Immature natural killer cell (primary cell): ENCODE measurements around the gene FRMD3. TPM values are rescaled to one million over a fixed set of nuclear protein-coding genes. Genes with fewer than 3 reads are reported as not detected.

Experiments used
- DNase-seq, 3 donors: peaks; one replicate each; pipeline ENCODE4 v3.0.0; 2022; ENCODE audit warnings: mixed read lengths in 1 of 3
- H3K27ac Mint-ChIP-seq, 6 donors: one replicate each; pipeline ENCODE4 v1.8.0; 2020; ENCODE audit warnings: mixed read lengths in 6 of 6, mild to moderate bottlenecking in 5 of 6, inconsistent platforms in 4 of 6, moderate library complexity in 3 of 6
- H3K27me3 Mint-ChIP-seq, 3 donors: one replicate each; pipeline ENCODE4 v1.8.0; 2020 to 2021; ENCODE audit warnings: low read depth in 3 of 3, mild to moderate bottlenecking in 3 of 3, mixed read lengths in 3 of 3, moderate library complexity in 3 of 3, inconsistent platforms in 1 of 3
- H3K36me3 Mint-ChIP-seq, 3 donors: one replicate each; pipeline ENCODE4 v1.8.0; 2020; ENCODE audit warnings: mixed read lengths in 3 of 3, inconsistent platforms in 2 of 3, mild to moderate bottlenecking in 2 of 3
- H3K4me1 Mint-ChIP-seq, 2 donors: one replicate each; pipeline ENCODE4 v1.8.0; 2020; ENCODE audit warnings: inconsistent platforms in 2 of 2, mild to moderate bottlenecking in 2 of 2, mixed read lengths in 2 of 2, moderate library complexity in 1 of 2
- H3K4me3 Mint-ChIP-seq, 5 donors: one replicate each; pipeline ENCODE4 v1.8.0; 2020; ENCODE audit warnings: mild to moderate bottlenecking in 5 of 5, mixed read lengths in 5 of 5, inconsistent platforms in 3 of 5, moderate library complexity in 3 of 5
- H3K9me3 Mint-ChIP-seq, 6 donors: one replicate each; pipeline ENCODE4 v1.8.0; 2020; ENCODE audit warnings: mild to moderate bottlenecking in 6 of 6, mixed read lengths in 6 of 6, inconsistent platforms in 4 of 6, moderate library complexity in 3 of 6
- polyA plus RNA-seq, 3 donors: library from polyadenylated mRNA; unstranded; fragments of 300-500 nt; fragmentation: Illumina TruSeq; gene quantifications; one replicate each; pipeline ENCODE4 v1.2.3, GENCODE V29; 2021

FRMD3 gene
- polyA plus RNA-seq, 3 donors from 2014 or later, result 1.1 to 2.6 TPM; not detected in 1

DNA sequence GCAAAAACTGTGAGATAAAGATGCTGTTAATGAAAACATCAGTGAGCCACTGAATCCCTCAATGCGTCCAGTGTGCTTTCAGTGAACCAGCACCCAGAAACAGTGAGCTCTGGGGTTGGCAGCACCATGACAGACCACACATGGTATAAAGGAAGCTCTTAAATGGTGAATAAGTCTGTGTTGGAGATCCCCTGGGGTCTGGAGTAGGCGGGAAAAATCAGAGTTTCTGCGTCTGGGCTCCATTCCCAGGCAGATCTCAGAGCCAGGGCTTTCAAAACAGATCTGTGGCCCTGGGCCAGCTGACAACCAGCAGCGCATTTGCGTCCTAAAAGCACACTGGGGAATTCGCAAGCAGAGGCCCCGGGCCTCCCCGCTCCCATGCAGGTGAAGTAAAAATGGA, 233.5 kb downstream of the FRMD3 start:
- Mint-ChIP-seq H3K36me3 (peaks cover 2 to 9% (median 4%) of the 10 kb centered on the region in 3 donors), H3K4me3 (no peak overlapping the region), H3K4me1 (no peaks in the 10 kb centered on the region), H3K27me3 (no peaks in the 10 kb centered on the region), H3K9me3 (peaks cover 0 to 6% (median 0%) of the 10 kb centered on the region in 6 donors), H3K27ac (no peak overlapping the region)
- no peak for DNase-seq

DNA sequence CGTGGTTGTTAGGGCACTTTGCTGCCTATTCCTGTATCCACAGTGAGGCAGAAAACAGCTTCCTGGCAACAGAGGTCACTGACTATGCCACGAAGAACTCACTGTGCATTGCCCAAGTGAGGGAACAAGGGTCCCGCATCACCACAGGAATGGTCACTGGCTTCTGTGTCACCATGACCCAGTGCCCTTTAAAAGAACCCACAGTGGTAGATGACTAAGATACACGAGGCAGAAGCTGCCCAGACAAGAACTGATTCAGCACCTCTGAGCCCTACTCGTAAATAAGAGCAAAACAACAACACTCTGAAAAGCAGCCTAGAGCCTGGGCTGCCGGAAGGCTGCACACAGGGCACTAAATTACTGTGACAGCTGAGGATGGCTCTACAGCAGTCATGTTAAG, 238.6 kb downstream of the FRMD3 start:
- H3K4me1 Mint-ChIP-seq, result no peaks in the 10 kb centered on the region
- DNase-seq, result no peak
- H3K4me3 Mint-ChIP-seq, result no peak overlapping the region
- H3K36me3 Mint-ChIP-seq, result peaks cover 5 to 26% (median 10%) of the 10 kb centered on the region in 3 donors
- H3K27ac Mint-ChIP-seq, result no peak overlapping the region
- peaks cover 0 to 6% (median 0%) of the 10 kb centered on the region in 6 donors for H3K9me3 Mint-ChIP-seq
- H3K27me3 Mint-ChIP-seq, result peaks cover 0 to 2% (median 0%) of the 10 kb centered on the region in 3 donors

DNA sequence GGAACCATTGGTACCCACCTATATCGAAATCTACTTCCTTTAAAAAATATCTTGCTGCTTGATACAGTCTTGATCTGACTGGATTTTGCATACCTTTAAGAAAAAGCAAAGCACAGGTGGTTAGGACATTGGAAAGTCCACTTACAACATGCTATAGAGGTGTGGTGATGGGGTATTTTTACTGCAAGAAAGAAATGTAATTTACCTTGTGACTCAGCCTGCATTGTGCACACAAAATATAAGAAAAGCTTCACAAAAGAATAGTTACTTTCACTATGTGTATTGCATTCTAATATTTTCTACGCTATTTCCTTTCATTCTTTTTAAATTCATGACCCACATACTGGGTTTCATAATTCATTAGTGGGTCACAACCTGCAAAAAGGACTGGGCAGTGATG, 239.1 kb downstream of the FRMD3 start:
- Mint-ChIP-seq H3K9me3 (peaks cover 0 to 6% (median 0%) of the 10 kb centered on the region in 6 donors), H3K27me3 (peaks cover 0 to 2% (median 0%) of the 10 kb centered on the region in 3 donors), H3K4me1 (no peaks in the 10 kb centered on the region), H3K27ac (no peak overlapping the region), H3K4me3 (no peak overlapping the region), H3K36me3 (peaks cover 5 to 26% (median 10%) of the 10 kb centered on the region in 3 donors)
- no peak for DNase-seq

DNA sequence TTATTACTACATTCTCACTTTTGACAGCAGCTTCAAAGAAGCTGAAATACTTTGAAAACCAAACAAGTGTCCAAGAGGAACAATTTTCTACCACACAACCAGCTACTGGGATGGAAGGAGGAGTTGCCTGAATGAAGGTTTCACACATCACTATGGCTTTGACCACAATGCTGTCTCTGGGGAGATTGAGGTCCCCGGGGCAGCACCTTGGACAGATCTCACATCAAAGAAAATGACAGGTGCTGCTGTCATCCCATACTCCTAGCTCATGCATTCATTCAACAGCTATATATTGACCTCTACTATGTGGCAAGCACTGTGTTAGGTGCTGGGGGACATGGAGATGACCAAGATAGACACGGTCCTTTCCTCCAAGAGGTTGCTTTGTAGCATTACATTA, 242.1 kb downstream of the FRMD3 start:
- Mint-ChIP-seq H3K27ac (no peak overlapping the region), H3K27me3 (peaks cover 0 to 2% (median 0%) of the 10 kb centered on the region in 3 donors), H3K9me3 (no peaks in the 10 kb centered on the region), H3K4me3 (no peak overlapping the region), H3K4me1 (no peaks in the 10 kb centered on the region), H3K36me3 (peaks cover 5 to 26% (median 10%) of the 10 kb centered on the region in 3 donors)
- no peak for DNase-seq

DNA sequence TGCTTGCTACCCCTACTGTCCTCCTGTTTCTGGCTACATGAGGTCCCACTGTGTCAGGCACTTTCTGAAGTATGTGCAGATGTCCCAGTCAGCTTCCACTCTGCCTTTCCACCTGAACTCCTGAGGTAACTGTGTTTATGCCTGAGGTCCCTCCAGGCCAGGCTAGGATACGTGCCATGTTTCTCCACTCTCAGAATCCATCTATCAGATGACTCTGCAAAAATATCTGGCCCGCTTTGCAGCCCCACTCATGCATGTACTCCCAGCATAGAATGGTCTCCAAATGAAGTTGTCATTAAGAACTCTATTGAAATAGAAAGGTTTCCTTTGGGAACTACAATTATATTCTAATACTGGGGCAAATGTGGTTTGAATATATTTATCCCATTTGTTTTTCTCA, 243.4 kb downstream of the FRMD3 start:
- peaks cover 5 to 26% (median 10%) of the 10 kb centered on the region in 3 donors for H3K36me3 Mint-ChIP-seq

DNA sequence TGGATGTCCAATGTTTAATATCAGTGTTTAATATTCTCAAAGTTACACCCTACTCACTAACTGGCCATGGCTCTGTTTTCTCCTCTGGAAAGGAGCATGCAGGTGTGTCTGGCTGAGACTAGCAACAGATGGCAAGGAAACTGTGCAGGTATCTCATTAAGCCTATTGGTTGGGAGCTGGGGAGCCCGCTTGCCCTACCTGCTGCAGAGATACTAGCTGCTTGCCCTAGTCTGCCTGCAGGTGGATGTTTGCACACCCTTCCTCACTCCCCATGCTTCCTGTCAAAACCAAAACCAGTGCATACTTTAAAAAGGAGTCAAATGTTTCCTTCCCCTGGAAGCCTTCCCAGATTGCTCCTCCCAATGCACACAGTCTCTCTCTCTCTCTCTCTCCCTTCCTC, 247.0 kb downstream of the FRMD3 start:
- no peak overlapping the region for H3K27ac Mint-ChIP-seq
- no peaks in the 10 kb centered on the region for H3K4me1 Mint-ChIP-seq

More for the DNA sequence above, 243.4 kb downstream of the FRMD3 start:
- no peak for DNase-seq
- Mint-ChIP-seq H3K9me3 (no peaks in the 10 kb centered on the region), H3K4me3 (no peak overlapping the region), H3K27ac (no peak overlapping the region), H3K27me3 (peaks cover 0 to 2% (median 0%) of the 10 kb centered on the region in 3 donors), H3K4me1 (no peaks in the 10 kb centered on the region)

DNA sequence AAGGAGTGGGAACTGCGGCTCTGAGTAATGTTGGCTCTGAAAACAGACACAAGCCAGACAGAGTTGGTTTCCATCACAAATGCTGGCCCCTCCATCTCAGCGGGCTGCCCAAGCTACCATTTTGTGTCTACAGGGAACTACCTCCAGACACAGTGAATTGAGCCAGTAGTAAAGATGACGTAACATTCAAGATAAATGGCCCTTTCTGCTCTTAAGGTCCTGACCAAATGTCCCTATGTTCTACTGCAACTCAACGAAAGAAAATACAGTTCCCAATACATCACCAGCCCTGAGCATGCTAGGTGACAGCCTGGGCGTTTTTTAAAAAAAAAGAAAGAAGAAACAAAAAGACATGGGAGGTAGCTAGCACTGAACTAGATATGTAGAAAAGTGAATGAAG, 247.5 kb downstream of the FRMD3 start:
- DNase-seq, result no peak
- no peak overlapping the region for H3K27ac Mint-ChIP-seq
- no peak overlapping the region for H3K4me3 Mint-ChIP-seq
- peaks cover 0 to 6% (median under 1%) of the 10 kb centered on the region in 3 donors for H3K36me3 Mint-ChIP-seq
- peaks cover 0 to 5% (median 0%) of the 10 kb centered on the region in 3 donors for H3K27me3 Mint-ChIP-seq
- peaks cover 0 to 1% (median 0%) of the 10 kb centered on the region in 6 donors for H3K9me3 Mint-ChIP-seq
- H3K4me1 Mint-ChIP-seq, result no peaks in the 10 kb centered on the region

More for the DNA sequence above, 247.0 kb downstream of the FRMD3 start:
- peaks cover 0 to 5% (median 2%) of the 10 kb centered on the region in 3 donors for H3K27me3 Mint-ChIP-seq
- H3K36me3 Mint-ChIP-seq, result peaks cover 0 to 6% (median 5%) of the 10 kb centered on the region in 3 donors
- peaks cover 0 to 1% (median 0%) of the 10 kb centered on the region in 6 donors for H3K9me3 Mint-ChIP-seq
- no peak for DNase-seq
- no peak overlapping the region for H3K4me3 Mint-ChIP-seq

DNA sequence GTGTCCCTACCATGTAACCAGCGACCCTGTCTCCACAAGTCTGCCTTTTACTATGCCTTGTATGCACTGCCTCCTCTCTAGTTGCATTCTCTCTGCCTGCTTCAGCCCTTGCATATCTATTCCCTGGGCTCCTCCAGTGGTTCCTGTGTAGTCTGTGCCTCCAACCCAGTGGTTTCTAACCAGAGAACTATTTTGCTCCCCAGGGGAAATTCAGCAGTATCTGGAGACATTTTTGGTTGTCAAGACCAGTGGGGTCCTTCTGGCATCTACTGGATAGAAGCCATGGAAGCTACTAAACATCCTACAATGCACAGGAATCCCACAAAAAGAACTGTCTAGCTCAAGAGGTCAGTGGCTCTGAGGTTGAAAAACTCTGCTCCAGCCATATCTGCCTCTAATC, 251.2 kb downstream of the FRMD3 start:
- no peak overlapping the region for H3K4me3 Mint-ChIP-seq
- DNase-seq, result no peak
- H3K36me3 Mint-ChIP-seq, result peaks cover 0 to 6% (median 0%) of the 10 kb centered on the region in 3 donors
- H3K27ac Mint-ChIP-seq, result no peak overlapping the region
- H3K4me1 Mint-ChIP-seq, result no peaks in the 10 kb centered on the region
- H3K9me3 Mint-ChIP-seq, result peaks cover 0 to 3% (median 0%) of the 10 kb centered on the region in 6 donors
- H3K27me3 Mint-ChIP-seq, result peaks cover 0 to 8% (median 2%) of the 10 kb centered on the region in 3 donors

DNA sequence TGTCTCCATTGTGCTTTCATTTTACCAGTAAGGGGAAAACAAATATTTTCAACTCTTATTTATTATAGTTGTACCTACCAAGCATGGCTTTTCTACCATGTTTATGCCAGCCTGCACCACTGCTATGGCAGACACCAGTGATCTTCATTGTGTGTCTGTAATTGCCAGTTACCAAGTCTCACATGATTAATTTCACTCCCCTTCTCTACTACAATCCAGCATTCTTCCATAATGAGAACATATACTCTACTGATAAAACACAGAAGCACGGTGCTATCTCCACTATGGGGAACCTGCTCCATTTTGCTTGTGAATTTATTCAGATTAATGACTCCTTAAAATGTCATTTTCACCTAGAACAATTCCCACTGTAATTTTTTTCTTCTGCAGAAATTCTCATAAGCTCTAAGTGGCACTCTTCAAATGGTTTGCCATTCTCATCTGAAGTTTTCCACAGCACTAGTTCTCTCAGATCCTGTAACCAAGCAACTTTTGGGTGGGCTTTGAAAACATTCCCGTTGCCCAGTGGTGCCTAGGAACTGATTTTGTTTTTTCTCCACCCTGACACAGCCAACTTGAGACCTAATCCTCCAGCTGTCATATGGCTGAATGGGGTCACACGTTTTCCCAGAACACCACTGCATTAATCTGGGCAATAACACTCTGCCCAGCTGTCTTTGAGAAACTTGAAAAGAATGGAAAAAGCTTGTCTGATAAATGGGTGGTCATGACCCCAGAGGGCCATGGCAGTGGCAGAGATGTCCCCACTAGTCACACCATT, 252.6 kb downstream of the FRMD3 start:
- Mint-ChIP-seq H3K4me1 (peaks cover 0 to 2% of the 10 kb centered on the region in 2 donors), H3K9me3 (peaks cover 0 to 3% (median 0%) of the 10 kb centered on the region in 6 donors), H3K4me3 (no peak overlapping the region), H3K36me3 (peaks cover 0 to 6% (median 0%) of the 10 kb centered on the region in 3 donors), H3K27ac (no peak overlapping the region), H3K27me3 (peaks cover 0 to 8% (median 2%) of the 10 kb centered on the region in 3 donors)
- DNase-seq, result no peak

DNA sequence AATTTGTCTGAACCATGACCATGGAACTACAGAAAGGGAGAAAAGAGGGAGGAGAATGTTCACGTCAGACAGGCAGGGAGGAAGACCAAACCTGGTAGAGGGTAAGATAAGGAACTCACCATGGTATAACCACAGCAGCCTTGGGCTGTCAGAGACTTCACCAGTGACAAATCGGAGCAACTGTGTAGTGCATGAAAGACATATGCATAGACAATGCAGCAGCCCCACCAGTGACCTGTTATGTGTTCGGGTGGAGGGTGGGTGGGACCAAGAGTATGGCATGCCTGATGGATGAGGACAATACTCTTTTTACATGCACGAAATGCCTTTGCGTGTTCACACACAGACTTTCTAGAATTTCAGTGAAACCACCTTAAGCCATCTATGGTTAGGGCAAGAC, 253.5 kb downstream of the FRMD3 start:
- Mint-ChIP-seq H3K27me3 (peaks cover 0 to 8% (median 2%) of the 10 kb centered on the region in 3 donors), H3K27ac (no peak overlapping the region), H3K4me1 (peaks cover 0 to 3% of the 10 kb centered on the region in 2 donors), H3K4me3 (no peak overlapping the region), H3K36me3 (peaks cover 0 to 6% (median 0%) of the 10 kb centered on the region in 3 donors), H3K9me3 (peaks cover 0 to 3% (median 0%) of the 10 kb centered on the region in 6 donors)
- no peak for DNase-seq

DNA sequence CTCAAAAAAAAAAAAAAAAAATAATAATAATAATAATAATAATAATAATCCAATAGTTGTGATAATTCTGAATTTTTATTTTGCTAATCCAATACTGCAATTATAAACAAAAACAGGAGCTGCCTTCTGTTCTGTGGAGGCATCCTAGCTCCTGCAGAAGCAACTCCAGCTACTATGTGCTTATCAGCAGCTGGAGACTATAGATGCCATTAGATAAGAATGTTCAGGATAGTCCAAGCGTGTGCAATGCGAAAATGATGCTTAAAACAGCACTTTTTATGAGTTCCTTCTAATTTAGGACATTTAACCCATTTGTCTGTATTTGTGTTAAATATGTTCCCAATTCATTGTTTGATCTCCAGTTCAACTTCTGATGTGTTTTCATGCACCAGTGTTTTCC, 254.7 kb downstream of the FRMD3 start:
- Mint-ChIP-seq H3K9me3 (peaks cover 0 to 5% (median 0%) of the 10 kb centered on the region in 6 donors), H3K4me1 (peaks cover 0 to 3% of the 10 kb centered on the region in 2 donors), H3K36me3 (peaks cover 0 to 6% (median 0%) of the 10 kb centered on the region in 3 donors), H3K27me3 (peaks cover under 1 to 8% (median 2%) of the 10 kb centered on the region in 3 donors), H3K4me3 (no peak overlapping the region), H3K27ac (no peak overlapping the region)
- DNase-seq, result no peak

DNA sequence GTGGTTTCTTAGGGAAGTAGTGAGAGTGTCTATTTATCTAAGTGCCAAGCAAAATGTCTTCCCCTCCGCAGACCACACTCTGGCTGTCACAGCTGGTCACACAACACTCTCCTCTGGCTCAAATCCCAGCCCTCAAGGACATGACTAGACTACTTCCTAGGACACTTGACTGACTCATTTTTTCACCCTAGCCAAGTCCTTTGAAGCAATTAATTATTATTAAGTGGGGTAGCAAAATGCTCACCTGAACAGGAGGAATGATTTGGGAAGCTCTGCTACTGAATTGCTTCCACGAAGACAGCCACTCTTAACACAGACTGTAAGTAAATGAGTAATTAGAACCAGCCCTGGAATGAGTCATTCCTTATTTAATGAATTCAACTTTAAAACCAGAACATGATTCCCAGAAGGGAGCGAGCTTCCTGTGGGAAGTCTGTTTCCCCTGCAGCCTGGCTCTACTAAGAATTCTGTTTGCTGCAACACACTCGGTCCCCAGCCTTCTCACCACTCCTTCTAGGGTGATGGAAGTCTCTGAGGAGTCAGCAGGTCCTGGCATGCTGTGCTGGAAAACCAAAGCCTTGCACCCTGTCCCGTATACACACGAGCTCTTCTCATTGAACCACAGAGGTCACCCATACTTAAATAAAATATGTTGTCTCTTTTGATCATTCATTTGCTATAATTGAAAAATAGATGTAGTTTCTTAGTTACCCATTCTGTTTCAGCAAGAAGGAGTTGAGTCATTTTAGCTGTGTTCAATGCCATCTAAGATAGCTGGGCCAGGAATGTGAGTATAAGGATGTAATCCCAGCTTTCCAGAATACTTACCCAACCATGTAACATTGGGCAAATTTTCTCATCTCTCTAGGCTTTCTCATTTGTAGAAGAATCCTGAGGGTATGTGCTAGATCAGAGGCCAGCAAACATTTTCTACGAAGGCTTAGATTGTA, 256.6 kb downstream of the FRMD3 start:
- Mint-ChIP-seq H3K27me3 (peaks cover 2 to 3% (median 2%) of the 10 kb centered on the region in 3 donors), H3K4me3 (no peak overlapping the region), H3K36me3 (no peaks in the 10 kb centered on the region), H3K27ac (no peak overlapping the region), H3K4me1 (peaks cover 0 to 3% of the 10 kb centered on the region in 2 donors), H3K9me3 (peaks cover 0 to 7% (median 0%) of the 10 kb centered on the region in 6 donors)
- DNase-seq, result no peak

DNA sequence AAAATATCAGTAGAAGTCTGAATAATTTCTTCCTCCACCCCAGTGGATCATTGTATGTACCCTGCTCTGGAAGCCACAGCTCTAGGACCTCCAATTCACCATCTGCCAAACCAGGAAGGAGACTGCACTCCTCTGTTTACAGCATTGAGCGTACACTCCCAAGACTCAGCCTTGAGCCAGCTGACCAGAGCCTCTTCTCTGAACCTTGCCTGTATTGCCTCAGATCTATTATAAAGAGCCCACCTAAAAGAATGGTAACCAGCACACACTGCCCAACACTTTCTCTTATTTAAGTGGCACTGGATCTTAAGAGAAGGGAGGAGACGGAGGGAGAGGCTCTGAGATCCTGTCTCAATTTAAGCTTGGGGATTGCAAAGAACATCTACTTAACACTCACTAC, 257.4 kb downstream of the FRMD3 start:
- H3K36me3 Mint-ChIP-seq, result no peaks in the 10 kb centered on the region
- DNase-seq, result no peak
- H3K4me3 Mint-ChIP-seq, result no peak overlapping the region
- peaks cover 2 to 3% (median 2%) of the 10 kb centered on the region in 3 donors for H3K27me3 Mint-ChIP-seq
- no peak overlapping the region for H3K27ac Mint-ChIP-seq
- peaks cover 0 to 3% of the 10 kb centered on the region in 2 donors for H3K4me1 Mint-ChIP-seq
- peaks cover 0 to 7% (median 0%) of the 10 kb centered on the region in 6 donors for H3K9me3 Mint-ChIP-seq
